Measurements from ENCODE around the gene TERF2IP. TPM values are rescaled to one million over a fixed set of nuclear protein-coding genes. Genes with fewer than 3 reads are reported as not detected.

TERF2IP gene
- total and polyA plus RNA-seq, 9 of the 15 experiments (the other 6 are each of a cell fraction or from before 2014, with no cell fraction given), result 14.5 to 64.2 (median 47.0) TPM

GRCh38 chr16:75635036-75635435 is 12.5 kb upstream of the TERF2IP start (continued):
- no peak for TF ChIP-seq BRF2 (IDR thresholded peaks at IDR 0.05; ENCODE audit: borderline replicate concordance, insufficient read depth, insufficient read length)

DNA sequence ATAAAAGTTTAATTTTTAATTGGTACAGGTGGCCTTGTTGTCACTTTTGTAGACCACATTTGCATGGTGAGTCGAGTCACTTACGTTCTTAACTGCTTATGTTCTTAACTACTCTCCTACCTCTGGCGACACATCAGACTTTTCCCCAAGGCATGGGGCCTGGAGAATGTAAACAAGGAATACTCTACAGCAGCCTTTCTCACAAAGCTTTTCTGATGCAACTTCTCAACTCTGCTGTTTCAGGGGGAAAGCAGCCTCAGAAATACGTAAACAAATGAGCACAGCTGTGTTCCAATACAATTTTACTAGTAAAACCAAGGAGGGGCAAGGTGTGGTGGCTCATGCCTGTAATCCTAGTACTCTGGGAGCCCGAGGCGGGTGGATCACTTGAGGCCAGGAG is 7.0 kb upstream of the TERF2IP start:
- intact Hi-C loops (cut with micrococcal nuclease) (no loop called here), in situ Hi-C loops (cut with MboI) (loop anchor here (25.0 kb wide), 1 partner anchor 1547 kb away; the partner anchor contains the start of genes MON1B and SYCE1L)
- Histone ChIP-seq H4K20me1 (replicated peaks; ENCODE audit: control insufficient read depth, insufficient read depth, low read length) (peaks cover 6% of the 10 kb centered on the region; the same call in 1 of the 2 replicates), H3K4me3 (no peak overlapping the region), H3K27me3 (ENCODE audit: control insufficient read depth in 2 of 2, insufficient read depth in 2 of 2, low read length in 2 of 2) (no peaks in the 10 kb centered on the region), H3K4me2 (ENCODE audit: insufficient read depth, low read length) (no peak overlapping the region), H3K4me1 (replicated peaks in 1 of 2; ENCODE audit: control insufficient read depth in 2 of 2, insufficient read depth in 2 of 2, low read length in 2 of 2) (peaks cover 2 to 3% of the 10 kb centered on the region in 2 experiments; a peak in 3 of 5 replicates), H3K9me3 (replicated peaks; ENCODE audit: control insufficient read depth, insufficient read depth, low read depth, low read length) (no peaks in the 10 kb centered on the region), H3K9ac (ENCODE audit: insufficient read depth in 1 of 2, low read depth in 2 of 2, low read length in 2 of 2) (no peak overlapping the region), H2AFZ (ENCODE audit: low read depth, low read length) (no peak overlapping the region), H3K36me3 (ENCODE audit: control insufficient read depth, insufficient read depth, low read length) (peaks cover 96% of the 10 kb centered on the region), H3K9me1 (ENCODE audit: control insufficient read depth, insufficient read depth, low read length) (peaks cover 7% of the 10 kb centered on the region), H3K79me2 (ENCODE audit: control insufficient read depth, insufficient read depth, low read length) (peaks cover 42% of the 10 kb centered on the region), H3K27ac (ENCODE audit: extremely low read depth, low read depth, low read length) (no peak overlapping the region)
- ChIA-PET CTCF (ENCODE audit: low intra/inter-chr PET ratio) (no interaction called here), POLR2A (interaction anchor here (0.7 to 2.0 kb wide), 2 partner anchors 9 to 672 kb away, joined by 3 to 17 read pairs; no protein-coding TSS in a partner anchor)
- no peak for ATAC-seq
- WGBS (ENCODE audit: insufficient coverage, low coverage, missing lambda C conversion rate), result 95% methylated on average over 6 of the region's 6 CpGs
- DNase-seq (ENCODE audit: extremely low read depth in 1 of 4, low spot score in 3 of 4), result no peak
- no TSS peak for BruUV-seq (replicated peaks)
- no peak for TF ChIP-seq NONO (IDR thresholded peaks at IDR 0.05; ENCODE audit: low read depth in 2 of 2, low read length in 1 of 2)
- TF ChIP-seq ZNF551 (CRISPR knock-in tag; IDR thresholded peaks at IDR 0.05), result no peak
- TF ChIP-seq NR2F6 (CRISPR knock-in tag; IDR thresholded peaks at IDR 0.05), result no peak
- no peak for FAIRE-seq

Data from K562 (cell line).